GM19023 (cell line): ENCODE data around the gene CNTNAP2.

ENCODE experiments used
- ATAC-seq: cut with Tn5 transposase; IDR thresholded peaks from one replicate; pipeline ENCODE4 v1.9.1; 2021; ENCODE audit warnings: mild to moderate bottlenecking, moderate library complexity; ENCODE audit not compliant: unreplicated experiment

Gene CNTNAP2

GRCh38 chr7:147980826-147981813, 1864.5 kb downstream of the CNTNAP2 start:
- ATAC-seq: peak; percentile 73

DNA sequence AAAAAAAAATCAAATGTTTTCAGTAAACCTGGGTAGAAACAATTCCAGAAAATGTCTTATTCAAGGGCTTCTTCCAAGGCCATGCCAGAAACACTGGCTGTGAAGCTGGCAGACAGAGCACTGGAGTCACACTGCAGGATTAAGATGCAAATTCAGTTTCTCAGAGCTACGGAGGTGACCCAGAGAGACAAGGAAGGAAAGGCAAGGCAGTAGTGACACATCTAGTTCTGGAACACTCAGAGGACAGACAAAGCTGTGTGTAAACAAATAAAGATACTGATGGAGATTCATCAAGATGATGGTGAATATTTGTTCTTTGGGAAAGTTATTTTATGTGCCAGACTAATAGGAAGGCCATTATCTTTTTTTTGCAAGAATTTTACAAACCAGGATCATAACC, 1865.7 kb downstream of the CNTNAP2 start:
- no peak for ATAC-seq

DNA sequence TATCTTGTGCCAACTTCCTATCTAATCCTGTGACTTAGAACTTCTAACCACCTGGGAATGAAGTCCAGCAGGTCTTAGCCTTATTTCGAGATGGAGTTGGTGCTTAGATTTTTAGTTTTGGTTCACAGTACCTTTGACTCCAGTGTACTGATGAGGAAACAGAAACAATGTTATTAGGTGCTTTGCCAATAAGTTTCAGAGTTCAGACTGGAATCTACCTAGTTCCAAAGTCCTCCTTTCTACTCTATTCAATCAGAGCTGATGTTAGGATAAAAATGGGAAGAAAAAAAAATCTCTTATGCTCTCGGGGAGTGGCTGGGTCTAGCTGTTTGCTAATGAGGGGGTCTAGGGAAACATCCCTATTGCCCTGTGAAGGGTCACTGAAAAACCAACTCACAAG, 1867.7 kb downstream of the CNTNAP2 start:
- no peak for ATAC-seq

GRCh38 chr7:147990079-147990478, 1873.5 kb downstream of the CNTNAP2 start:
- ATAC-seq: no peak

GRCh38 chr7:147990942-147991341, 1874.3 kb downstream of the CNTNAP2 start:
- no peak for ATAC-seq

GRCh38 chr7:147992698-147993097, 1876.1 kb downstream of the CNTNAP2 start:
- ATAC-seq: no peak

DNA sequence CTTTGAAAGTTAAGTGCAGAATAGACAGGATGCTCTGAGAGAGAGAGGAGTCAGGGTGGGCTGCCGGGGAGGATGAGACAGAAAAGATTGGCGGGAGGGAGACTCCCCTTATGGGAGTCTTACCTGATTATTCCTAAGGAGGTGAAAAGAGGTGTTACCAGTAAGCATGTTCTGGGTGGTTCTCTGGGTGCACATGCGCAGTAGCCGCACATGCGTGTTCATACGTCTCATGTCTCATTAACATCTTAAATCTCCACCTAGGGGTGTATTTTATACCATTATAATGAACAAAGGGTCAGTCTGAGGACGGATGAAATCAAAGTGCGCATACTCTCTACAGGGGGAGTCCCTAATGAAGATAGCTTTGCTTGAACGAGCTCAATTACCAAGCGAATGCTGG, 1881.0 kb downstream of the CNTNAP2 start:
- ATAC-seq: no peak

DNA sequence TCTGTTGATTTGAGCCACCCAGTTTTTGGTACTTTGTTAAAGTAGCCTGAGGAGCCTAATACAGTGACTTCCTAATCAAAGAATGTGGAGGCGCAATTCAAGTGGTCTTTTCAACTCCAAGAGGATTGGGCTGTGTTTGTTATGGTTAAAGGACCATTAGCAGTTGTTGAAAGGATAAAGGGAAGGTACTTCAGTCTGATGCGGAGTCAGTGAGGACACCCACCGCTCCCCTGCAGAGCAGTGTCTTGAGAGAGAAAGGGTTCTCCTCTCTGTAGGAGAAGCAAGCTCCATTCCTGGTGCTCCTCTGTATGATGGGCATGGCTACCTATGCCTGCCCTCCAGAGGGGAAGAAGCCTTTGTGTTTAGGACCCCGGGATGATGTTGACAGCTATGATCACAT, 1883.4 kb downstream of the CNTNAP2 start:
- no peak for ATAC-seq

- no peak for ATAC-seq
These were observed 1895.2 kb downstream of the CNTNAP2 start for GRCh38 chr7:148011753-148012152.

GRCh38 chr7:148014001-148014400, 1897.4 kb downstream of the CNTNAP2 start:
- ATAC-seq: no peak

GRCh38 chr7:148014541-148014940, 1897.9 kb downstream of the CNTNAP2 start:
- ATAC-seq: no peak

- ATAC-seq: no peak
These were observed 1900.5 kb downstream of the CNTNAP2 start for GRCh38 chr7:148017126-148017525.

DNA sequence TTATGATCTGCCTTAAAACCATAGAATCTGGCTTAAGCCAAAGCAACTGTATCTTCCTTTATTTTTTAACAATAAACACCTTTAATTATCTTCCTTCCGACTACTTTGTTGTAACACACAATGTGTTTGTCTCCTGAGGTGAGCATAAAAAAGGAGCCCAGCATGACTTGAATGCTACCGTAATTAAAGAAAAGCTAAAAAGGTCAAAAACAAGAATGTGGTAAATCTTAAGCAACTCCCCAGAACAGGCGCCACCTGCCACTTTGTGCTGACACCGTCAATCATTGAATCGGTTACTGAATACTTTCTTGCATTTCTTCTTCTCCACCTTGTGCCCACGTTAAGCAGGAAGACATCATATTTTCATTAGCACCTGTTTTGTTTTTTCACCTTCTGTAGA, 1904.1 kb downstream of the CNTNAP2 start:
- no peak for ATAC-seq

DNA sequence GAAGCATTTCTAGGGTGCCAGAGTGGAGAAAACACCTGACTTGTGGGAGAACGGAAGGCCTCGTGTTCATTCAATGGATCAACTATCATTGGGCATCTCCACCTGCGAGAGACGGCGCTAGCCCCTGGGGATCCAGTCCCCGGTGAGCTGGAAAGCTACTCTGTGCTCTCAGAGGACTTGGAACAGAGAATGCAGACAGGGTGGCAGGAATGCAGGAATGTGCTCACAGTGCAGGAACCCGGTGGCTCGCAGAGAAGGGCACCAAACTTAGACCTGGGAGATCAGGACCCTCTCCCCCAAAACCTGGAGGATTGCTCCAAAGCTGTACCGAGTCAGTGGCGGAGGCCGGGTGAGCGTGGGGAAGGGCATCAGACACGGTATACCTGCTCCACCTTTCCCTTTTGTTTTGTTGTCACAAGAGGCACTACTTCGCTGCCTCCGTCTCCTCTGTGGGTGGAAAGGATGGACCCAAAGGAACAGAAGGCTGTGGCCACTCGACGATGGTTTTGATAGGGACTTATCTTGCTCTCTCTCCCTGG, 1905.0 kb downstream of the CNTNAP2 start:
- no peak for ATAC-seq

DNA sequence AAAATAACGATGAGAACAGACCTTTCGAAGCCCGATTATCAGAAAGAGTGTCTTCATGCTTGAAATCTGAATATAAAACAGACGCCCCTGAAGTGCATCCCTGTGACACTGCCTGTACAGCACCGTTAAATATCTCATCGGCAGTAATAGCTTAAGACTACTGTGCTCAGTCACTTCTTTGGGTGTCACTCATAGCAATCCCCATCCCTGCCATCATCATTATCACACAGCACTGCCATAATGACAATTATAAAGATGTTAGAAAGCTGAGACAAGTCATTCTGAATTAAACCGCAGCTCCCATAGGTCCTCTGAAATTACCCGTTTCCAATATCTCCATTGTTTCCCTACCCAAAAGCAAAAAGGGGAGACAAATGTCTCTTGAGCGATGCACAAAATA, 1906.2 kb downstream of the CNTNAP2 start:
- no peak for ATAC-seq

- ATAC-seq: no peak
These were observed 1910.1 kb downstream of the CNTNAP2 start for GRCh38 chr7:148026713-148027112.

DNA sequence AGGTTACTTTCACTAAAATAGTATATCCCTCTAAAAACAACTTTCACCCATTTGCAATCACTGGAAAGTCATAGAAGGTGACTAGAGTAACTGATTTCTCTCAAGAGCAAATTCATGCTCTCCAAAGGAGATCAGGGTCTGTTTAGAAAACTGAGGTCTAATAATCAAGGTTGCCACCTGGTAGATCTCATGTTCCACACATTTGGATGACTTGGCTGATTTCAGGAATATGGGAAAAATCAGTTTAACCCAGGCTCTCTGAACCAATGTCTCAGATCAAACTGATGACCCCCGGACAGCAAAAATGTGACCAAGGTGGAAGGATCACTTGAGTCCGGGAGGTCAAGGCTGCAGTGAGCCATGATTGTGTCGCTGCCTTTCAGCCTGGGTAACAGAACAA, 1911.6 kb downstream of the CNTNAP2 start:
- ATAC-seq: no peak

GRCh38 chr7:148031019-148031418, 1914.4 kb downstream of the CNTNAP2 start:
- ATAC-seq: no peak

GRCh38 chr7:148031811-148032210, 1915.2 kb downstream of the CNTNAP2 start:
- ATAC-seq: no peak

DNA sequence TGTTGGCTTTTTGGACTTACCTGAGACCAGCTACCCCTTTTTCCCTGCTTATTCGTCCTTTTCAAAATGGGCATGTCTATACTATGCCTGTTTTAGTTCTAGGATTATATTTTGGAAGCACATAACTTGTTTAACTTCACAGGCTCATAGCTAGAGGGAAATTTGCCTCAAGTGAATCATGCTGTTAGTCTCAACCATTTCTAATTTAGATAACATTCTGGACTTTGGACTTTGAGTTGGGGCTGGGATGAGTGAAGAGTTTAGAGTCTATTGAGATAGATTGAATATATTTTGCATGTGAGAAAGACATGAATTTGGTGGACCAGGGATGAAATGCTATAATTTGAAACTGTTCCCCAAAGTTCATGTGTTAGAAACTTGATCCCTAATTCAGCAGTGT, 1919.3 kb downstream of the CNTNAP2 start:
- no peak for ATAC-seq

DNA sequence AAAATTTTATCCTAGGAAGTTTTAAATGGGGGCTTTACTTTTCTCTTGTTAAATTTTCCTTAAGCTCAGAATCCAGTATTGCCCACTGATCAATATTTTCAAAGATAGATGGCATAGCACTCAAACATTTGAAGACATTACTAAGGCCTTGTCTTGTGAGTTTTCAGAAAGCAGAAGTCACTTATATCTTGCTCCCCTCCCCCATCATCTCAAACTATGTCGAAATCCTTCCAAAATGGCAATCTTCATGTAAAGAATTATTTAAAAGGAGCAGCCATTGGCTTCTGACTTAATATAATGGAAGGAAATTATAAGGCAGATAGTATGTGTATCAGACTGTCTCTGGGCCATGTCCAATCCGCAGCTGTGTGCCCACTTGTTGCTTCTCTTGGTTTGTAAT, 1920.4 kb downstream of the CNTNAP2 start:
- no peak for ATAC-seq

DNA sequence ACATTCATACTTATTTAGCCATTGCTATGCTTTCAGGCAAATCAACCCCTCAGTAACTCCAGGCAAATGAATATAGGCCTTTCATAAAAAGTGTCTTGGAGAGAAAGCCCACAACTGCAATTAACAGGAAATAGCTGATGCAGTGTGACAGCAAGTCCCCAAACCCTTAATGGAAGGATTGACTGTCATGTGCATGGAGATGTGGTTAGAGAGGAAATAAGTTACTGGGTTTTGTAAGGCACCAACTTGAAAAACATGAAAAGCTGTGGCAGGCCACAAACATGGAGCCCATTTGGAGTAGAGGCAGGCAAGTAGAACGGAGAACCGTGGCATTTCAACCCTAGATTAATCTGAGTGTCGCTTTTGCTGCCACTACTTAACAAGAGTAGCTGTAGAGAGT, 1924.6 kb downstream of the CNTNAP2 start:
- no peak for ATAC-seq
